ENCODE measurements around the gene TIPARP. TPM values are rescaled to one million over a fixed set of nuclear protein-coding genes. Genes with fewer than 3 reads are reported as not detected.

TIPARP gene
- total and polyA plus RNA-seq, 2 of the 13 experiments (the other 11 are each of a cell fraction or from before 2014, with no cell fraction given) = 7.3 to 19.7 TPM

DNA sequence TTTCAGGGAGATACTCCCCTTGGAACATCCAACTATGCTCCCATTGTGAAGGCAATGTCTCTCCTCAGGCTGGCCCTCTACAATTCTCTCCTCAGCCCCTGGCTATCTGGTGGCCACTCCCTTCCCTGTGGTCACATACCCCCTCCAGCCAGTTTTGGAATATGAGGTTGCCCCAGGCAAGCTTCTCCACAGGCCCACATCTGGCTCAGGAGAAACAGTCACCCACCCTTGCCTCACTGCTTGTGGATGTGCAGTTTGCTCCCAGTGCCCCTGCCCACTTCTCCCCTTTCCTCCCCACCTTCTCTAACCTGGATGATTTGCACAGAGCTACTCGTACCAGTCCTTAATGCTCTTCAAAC lies 15.7 kb upstream of the TIPARP start:
- no peak overlapping the region for H3K27ac ChIP-seq (ENCODE audit: extremely low read length, insufficient read depth, low read length)
- no peak overlapping the region for H2AFZ ChIP-seq (ENCODE audit: low read length)
- in situ Hi-C loops (cut with HindIII; ENCODE audit: extremely low pct_ligation_motif_present, low pct_unique_long_range_greater_than_20kb) = no loop called here
- CTCF ChIA-PET (ENCODE audit: low intra/inter-chr PET ratio, low total read pairs) = no interaction called here
- ATAC-seq (no peak), DNase-seq (ENCODE audit: low spot score) (no peak), FAIRE-seq (no peak)
- WGBS (ENCODE audit: low lambda C conversion rate) = 29% methylated on average over 1 of the region's 1 CpG
- no peak for TF ChIP-seq JUN (CRISPR knock-in tag; IDR thresholded peaks at IDR 0.05)
- POLR2A ChIA-PET = no interaction called here
- H3K9ac ChIP-seq (ENCODE audit: insufficient read depth, low read depth, low read length) = no peak overlapping the region
- no peaks in the 10 kb centered on the region for H3K79me2 ChIP-seq (ENCODE audit: insufficient read depth, low read length)
- H3K4me2 ChIP-seq (ENCODE audit: low read depth, low read length) = no peak overlapping the region
- BruUV-seq (replicated peaks) = no TSS peak
- no peaks in the 10 kb centered on the region for H3K36me3 ChIP-seq (replicated peaks in 1 of 2; ENCODE audit: control insufficient read depth in 1 of 2, insufficient read depth in 2 of 2, low read length in 2 of 2)
- H3K27me3 ChIP-seq (ENCODE audit: control insufficient read depth in 1 of 2, insufficient read depth in 2 of 2, low read length in 2 of 2) = no peaks in the 10 kb centered on the region; a peak in 2 of 5 replicates
- intact Hi-C loops (cut with micrococcal nuclease; ENCODE audit: unreplicated experiment) = no loop called here
- H3K4me3 ChIP-seq (replicated peaks in 1 of 3; ENCODE audit: insufficient read depth in 1 of 3, low read depth in 2 of 3, low read length in 3 of 3) = no peak overlapping the region
- no peaks in the 10 kb centered on the region for H3K9me3 ChIP-seq (ENCODE audit: low read length)
- no peaks in the 10 kb centered on the region for H4K20me1 ChIP-seq (ENCODE audit: insufficient read depth, low read length)
- no peaks in the 10 kb centered on the region for H3K4me1 ChIP-seq (ENCODE audit: insufficient read depth, low read length)

- TF ChIP-seq, protein P1, sequence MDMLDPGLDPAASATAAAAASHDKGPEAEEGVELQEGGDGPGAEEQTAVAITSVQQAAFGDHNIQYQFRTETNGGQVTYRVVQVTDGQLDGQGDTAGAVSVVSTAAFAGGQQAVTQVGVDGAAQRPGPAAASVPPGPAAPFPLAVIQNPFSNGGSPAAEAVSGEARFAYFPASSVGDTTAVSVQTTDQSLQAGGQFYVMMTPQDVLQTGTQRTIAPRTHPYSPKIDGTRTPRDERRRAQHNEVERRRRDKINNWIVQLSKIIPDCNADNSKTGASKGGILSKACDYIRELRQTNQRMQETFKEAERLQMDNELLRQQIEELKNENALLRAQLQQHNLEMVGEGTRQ (IDR thresholded peaks at IDR 0.05; ENCODE audit: low read depth, low read length) = no peak
- TF ChIP-seq, protein P1 (CRISPR knock-in tag; IDR thresholded peaks at IDR 0.05; ENCODE audit: borderline replicate concordance) = no peak
- TF ChIP-seq ZSCAN21 (CRISPR knock-in tag; IDR thresholded peaks at IDR 0.05; ENCODE audit: borderline replicate concordance) = no peak
- no peak for TF ChIP-seq ZFP62 (CRISPR knock-in tag; IDR thresholded peaks at IDR 0.05)
- no peak for TF ChIP-seq HNRNPH1 (optimal IDR thresholded peaks at IDR 0.05; ENCODE audit: low read depth, low read length)
- no peak for TF ChIP-seq KDM5A (IDR thresholded peaks at IDR 0.05; ENCODE audit: borderline replicate concordance, low read length)
- no peak for TF ChIP-seq ZNF354B (CRISPR knock-in tag; IDR thresholded peaks at IDR 0.05)
- TF ChIP-seq KAT8 (CRISPR knock-in tag; IDR thresholded peaks at IDR 0.05) = no peak
- TF ChIP-seq ZFP90 (CRISPR knock-in tag; IDR thresholded peaks at IDR 0.05; ENCODE audit: borderline replicate concordance) = no peak
- no peak for TF ChIP-seq ARHGAP35 (CRISPR knock-in tag; IDR thresholded peaks at IDR 0.05; ENCODE audit: borderline replicate concordance)
- no peak for TF ChIP-seq ERF (CRISPR knock-in tag; IDR thresholded peaks at IDR 0.05)
- TF ChIP-seq, protein P2, sequence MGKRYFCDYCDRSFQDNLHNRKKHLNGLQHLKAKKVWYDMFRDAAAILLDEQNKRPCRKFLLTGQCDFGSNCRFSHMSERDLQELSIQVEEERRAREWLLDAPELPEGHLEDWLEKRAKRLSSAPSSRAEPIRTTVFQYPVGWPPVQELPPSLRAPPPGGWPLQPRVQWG (CRISPR knock-in tag; IDR thresholded peaks at IDR 0.05; ENCODE audit: borderline replicate concordance, low read depth) = no peak
- no peak for TF ChIP-seq ZNF331 (CRISPR knock-in tag; IDR thresholded peaks at IDR 0.05)
Measured at GRCh38 chr3:156659260-156659659, 15.1 kb upstream of the TIPARP start.

More at GRCh38 chr3:156659260-156659659, 15.1 kb upstream of the TIPARP start:
- H3K36me3 ChIP-seq (replicated peaks in 1 of 2; ENCODE audit: control insufficient read depth in 1 of 2, insufficient read depth in 2 of 2, low read length in 2 of 2) = no peaks in the 10 kb centered on the region
- ATAC-seq = no peak
- no peak overlapping the region for H2AFZ ChIP-seq (ENCODE audit: low read length)
- FAIRE-seq = no peak
- H3K4me1 ChIP-seq (ENCODE audit: insufficient read depth, low read length) = no peaks in the 10 kb centered on the region
- no peak for DNase-seq (ENCODE audit: low spot score)
- in situ Hi-C loops (cut with HindIII; ENCODE audit: extremely low pct_ligation_motif_present, low pct_unique_long_range_greater_than_20kb) (no loop called here), intact Hi-C loops (cut with micrococcal nuclease; ENCODE audit: unreplicated experiment) (no loop called here)
- H3K27me3 ChIP-seq (ENCODE audit: control insufficient read depth in 1 of 2, insufficient read depth in 2 of 2, low read length in 2 of 2) = no peaks in the 10 kb centered on the region; a peak in 2 of 5 replicates
- no peaks in the 10 kb centered on the region for H3K79me2 ChIP-seq (ENCODE audit: insufficient read depth, low read length)
- H3K9ac ChIP-seq (ENCODE audit: insufficient read depth, low read depth, low read length) = no peak overlapping the region
- H4K20me1 ChIP-seq (ENCODE audit: insufficient read depth, low read length) = no peaks in the 10 kb centered on the region
- no TSS peak for BruUV-seq (replicated peaks)
- no peaks in the 10 kb centered on the region for H3K9me3 ChIP-seq (ENCODE audit: low read length)
- no peak overlapping the region for H3K4me2 ChIP-seq (ENCODE audit: low read depth, low read length)
- H3K27ac ChIP-seq (ENCODE audit: extremely low read length, insufficient read depth, low read length) = no peak overlapping the region
- ChIA-PET CTCF (ENCODE audit: low intra/inter-chr PET ratio, low total read pairs) (no interaction called here), POLR2A (no interaction called here)
- H3K4me3 ChIP-seq (replicated peaks in 1 of 3; ENCODE audit: insufficient read depth in 1 of 3, low read depth in 2 of 3, low read length in 3 of 3) = no peak overlapping the region
